ENCODE measurements around the gene NRL.
A peak's percentile ranks its signal among the peaks of the same experiment; 100 is the strongest.

The NRL gene

DNA sequence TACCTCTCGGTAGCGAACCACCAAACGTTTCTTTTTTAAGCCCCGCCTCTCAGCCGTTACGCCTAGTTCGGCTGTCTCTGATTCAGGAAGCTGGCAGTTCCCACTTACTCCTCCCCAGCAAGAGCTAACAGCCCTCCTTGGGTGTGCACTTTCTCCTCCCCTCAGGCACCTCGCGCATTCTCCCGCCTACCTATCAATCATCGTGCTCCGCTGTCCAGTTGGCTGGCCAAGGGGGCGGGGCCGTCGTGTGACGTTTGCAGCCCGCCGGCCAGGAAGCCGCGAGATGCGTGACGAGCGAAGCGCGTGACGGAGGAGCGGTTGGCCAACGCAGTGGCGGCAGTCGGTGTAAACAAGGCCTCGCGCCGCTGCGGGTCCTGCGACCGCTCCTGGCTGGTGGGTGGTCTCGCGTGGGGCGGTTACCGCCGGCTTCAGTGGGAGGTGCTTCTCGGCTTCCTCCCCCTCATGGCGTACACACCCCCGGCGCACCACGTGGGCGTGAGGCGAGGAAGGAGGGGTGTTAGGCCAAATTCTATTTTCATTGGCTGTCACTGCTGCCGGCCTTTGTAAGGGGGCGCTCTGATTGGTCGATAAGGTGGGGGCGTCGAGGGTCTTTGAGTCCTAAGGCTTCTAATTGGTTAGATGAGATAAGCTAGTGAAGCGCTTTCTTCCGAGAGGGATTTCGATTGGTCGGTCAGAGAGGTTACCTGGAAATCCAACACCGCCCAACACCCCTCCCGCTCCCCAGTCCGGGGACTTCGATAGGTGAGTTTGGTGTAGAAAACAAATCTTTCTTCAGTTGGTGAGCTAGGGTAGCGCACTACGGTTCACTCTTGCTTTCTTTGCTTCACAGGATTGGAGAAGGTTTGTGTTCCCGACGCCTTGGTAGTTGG is at the start of gene NRL, which contains the start of gene DCAF11:
Gene NRL, minus strand, starts transcription at position 418 of the 890 bp plus-strand sequence. CDS start 32,101 bp downstream, outside the sequence.
Gene DCAF11, plus strand, starts transcription at position 246 of the 890 bp plus-strand sequence. CDS start 818 bp downstream, outside the sequence.
- DNase-seq = peak; percentile 99

DNA sequence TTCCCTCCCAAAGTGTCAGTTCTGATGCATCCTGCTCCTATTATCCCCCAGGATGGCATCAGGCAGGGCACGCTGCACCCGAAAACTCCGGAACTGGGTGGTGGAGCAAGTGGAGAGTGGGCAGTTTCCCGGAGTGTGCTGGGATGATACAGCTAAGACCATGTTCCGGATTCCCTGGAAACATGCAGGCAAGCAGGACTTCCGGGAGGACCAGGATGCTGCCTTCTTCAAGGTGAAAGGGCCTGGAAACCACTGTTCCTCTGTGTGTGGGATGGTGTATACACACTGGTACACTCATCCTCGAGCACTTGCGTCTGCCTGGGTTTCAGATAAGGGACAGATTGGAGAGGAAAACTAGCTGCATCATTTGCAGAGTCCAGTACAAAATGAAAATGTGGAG is 47.3 kb upstream of the NRL start:
- no peak for DNase-seq

DNA sequence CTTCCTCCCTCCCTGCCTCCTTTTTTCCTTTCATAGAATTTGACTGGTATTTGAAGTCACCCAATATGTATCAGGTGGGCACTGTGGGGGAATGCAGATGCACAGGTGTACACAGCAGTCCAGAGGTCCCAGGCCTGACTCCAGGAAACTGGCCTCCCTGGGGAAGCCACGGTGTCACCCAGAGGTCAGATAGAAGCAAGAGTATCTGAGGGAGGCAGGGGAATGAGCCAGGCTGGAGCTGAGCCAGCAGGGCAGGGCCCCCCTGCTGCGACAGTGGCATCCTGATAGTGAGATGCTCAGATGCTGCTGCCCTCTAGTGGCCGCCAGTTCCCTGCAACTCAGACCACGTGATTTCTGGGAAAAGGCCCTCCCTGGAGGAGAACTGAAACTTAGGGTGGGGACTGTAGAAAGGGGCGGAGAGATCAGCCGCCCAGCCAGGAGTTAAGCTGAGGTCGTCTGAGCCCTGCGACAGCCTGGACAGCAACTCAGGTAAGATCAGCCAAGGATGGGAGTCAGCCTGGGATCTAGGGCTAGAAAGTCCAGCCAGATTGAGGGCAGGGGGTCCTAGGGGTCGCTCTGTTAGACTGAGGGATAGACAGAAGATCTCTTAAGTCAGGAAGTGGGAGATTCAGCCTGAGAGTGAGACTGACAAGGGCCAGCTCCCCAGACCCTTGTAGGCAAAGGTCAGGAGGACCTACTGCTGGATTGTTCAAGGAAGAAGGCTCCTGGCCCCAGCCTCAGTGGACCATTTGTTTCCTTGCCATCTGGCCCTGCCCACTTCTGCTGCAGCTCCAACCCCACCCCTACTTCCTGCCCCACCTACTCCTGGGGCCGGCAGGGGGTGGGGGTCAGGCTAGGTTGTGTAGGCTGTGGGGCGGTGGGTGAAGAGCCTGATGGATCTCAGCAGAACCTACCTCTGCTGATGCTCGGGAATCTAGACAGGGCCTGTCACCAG is 46.4 kb upstream of the NRL start, which contains the start of gene IRF9:
Gene IRF9, plus strand, starts transcription at position 416 of the 955 bp plus-strand sequence. CDS start 880 bp downstream, outside the sequence.
- DNase-seq = peak; percentile 98

DNA sequence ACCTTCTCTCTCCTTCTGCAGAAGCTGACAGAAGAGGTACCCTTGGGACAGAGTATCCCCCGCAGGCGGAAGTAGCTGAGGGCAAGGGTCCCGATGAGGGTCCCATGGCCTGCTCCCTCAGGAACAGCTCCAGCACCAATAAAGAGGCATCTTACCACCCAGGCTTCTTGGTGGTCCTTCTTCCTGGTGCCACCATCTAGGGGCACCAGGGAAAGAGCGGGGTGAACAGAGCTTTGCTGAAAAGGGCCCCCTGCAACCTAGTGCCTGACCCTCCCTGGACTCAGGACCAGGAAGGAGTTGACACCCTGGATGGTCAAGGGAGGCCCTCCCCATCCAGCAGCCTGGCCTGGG is 45.7 kb upstream of the NRL start:
- DNase-seq = no peak

DNA sequence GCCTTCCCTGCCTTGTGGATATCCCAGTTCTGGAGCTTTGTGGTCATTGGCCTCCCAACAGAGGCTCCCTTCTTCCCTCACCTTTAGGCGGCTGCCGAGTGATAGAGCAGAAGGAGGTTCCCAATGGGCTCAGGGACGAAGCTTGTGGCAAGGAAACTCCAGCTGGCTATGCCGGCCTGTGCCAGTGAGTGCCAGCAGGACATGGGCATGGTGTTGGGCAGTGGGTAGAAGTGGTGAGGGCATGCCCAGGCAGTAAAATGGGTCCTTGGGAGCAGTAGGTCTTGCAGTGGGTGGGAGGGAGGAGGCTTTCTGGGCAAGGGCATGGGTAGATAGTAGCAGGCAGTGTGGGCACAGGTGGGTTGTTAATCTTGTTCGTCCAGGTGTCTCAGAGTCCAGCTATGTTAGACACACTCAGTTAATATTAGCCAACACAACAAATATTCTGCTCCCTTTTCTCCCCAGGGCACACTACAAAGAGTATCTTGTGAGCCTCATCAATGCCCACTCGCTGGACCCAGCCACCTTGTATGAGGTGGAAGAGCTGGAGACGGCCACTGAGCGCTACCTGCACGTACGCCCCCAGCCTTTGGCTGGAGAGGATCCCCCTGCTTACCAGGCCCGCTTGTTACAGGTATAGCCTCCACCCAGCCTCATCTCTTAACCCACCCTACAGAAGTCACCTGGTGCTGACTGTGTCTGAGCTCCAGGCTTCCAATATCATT is 45.2 kb upstream of the NRL start:
- no peak for DNase-seq

DNA sequence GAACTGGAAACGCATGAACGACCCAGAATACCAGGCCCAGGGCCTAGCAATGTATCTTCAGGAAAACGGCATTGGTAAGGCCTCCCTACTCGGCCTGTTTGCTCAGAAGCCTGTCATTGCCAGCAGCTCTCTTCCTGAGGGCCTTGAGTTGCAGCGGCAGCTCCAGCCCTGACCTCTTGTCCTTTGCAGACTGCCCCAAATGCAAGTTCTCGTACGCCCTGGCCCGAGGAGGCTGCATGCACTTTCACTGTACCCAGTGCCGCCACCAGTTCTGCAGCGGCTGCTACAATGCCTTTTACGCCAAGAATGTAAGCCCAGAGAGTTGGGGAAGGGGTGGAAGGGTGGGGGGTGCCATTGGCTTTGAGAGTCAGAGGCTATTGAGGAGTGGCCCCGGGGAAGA is 42.6 kb upstream of the NRL start:
- DNase-seq = no peak

DNA sequence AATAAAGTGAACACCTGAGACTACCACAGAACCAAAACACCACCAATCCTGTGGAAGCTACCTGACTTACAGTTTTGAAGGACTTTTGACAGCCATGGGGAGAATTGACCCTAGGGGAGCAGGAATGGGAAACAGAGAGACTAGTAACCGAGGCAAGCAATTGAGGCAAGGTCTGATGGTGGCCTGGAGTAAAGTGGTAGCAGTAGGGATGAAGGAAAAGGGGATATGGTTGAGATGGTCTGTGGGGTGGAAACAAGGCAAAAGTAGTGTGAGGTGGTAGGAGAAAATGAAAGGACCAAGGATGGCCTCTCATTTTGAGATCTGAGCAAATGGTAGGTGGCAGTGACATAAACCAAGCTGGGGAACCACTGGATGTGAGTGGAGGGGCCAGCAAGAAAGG is 42.1 kb upstream of the NRL start:
- DNase-seq = no peak

DNA sequence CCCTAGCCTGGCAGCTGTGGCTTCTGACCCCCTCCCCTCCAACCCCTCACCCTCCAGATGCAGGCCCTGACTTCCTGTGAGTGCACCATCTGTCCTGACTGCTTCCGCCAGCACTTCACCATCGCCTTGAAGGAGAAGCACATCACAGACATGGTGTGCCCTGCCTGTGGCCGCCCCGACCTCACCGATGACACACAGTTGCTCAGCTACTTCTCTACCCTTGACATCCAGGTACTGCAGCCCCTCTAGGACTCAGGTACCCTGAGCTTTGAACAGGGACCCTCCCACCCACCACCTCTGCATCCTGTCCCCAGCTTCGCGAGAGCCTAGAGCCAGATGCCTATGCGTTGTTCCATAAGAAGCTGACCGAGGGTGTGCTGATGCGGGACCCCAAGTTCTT is 40.4 kb upstream of the NRL start:
- no peak for DNase-seq

DNA sequence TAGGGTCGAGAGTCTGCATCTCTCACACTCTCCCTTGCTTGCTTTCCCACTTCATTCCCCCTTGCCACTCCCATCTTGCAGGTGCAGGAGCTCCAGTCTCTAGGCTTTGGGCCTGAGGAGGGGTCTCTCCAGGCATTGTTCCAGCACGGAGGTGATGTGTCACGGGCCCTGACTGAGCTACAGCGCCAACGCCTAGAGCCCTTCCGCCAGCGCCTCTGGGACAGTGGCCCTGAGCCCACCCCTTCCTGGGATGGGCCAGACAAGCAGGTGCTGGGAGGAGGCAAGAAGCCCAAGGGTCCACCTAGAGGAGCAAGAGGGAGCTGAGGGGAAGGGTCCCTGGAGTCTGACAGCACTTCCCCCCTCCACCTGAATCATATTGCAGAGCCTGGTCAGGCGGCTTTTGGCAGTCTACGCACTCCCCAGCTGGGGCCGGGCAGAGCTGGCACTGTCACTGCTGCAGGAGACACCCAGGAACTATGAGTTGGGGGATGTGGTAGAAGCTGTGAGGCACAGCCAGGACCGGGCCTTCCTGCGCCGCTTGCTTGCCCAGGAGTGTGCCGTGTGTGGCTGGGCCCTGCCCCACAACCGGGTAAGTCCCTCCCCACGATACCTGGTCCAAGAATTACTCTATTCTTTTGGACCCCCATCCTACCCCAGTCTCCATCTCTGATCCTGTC is 36.8 kb upstream of the NRL start:
- no peak for DNase-seq

DNA sequence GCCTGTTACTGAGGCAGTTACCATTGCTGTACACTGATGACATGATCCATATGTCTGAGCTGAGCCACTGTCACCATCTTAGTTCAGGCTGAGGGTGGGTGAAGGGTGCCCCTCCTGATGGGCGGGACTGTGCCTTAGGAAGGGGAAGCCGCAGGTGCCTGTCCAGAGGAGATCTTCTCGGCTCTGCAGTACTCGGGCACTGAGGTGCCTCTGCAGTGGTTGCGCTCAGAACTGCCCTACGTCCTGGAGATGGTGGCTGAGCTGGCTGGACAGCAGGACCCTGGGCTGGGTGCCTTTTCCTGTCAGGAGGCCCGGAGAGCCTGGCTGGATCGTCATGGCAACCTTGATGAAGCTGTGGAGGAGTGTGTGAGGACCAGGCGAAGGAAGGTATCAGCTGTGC is 36.2 kb upstream of the NRL start:
- DNase-seq = no peak

DNA sequence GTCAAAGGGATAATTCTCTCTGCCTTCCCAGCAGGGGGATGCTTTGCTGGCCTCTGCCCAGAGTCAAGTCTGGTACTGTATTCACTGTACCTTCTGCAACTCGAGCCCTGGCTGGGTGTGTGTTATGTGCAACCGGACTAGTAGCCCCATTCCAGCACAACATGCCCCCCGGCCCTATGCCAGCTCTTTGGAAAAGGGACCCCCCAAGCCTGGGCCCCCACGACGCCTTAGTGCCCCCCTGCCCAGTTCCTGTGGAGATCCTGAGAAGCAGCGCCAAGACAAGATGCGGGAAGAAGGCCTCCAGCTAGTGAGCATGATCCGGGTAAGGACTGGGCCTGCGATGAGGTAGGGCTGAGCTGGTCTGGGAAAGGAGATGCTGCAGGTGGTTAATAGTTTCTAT is 35.8 kb upstream of the NRL start:
- no peak for DNase-seq

DNA sequence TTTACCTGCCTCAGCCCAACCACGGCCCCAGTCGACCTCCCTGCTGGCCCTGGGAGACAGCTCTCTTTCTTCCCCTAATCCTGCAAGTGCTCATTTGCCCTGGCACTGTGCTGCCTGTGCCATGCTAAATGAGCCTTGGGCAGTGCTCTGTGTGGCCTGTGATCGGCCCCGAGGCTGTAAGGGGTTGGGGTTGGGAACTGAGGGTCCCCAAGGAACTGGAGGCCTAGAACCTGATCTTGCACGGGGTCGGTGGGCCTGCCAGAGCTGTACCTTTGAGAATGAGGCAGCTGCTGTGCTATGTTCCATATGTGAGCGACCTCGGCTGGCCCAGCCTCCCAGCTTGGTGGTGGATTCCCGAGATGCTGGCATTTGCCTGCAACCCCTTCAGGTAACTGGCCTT is 35.3 kb upstream of the NRL start:
- DNase-seq = no peak

DNA sequence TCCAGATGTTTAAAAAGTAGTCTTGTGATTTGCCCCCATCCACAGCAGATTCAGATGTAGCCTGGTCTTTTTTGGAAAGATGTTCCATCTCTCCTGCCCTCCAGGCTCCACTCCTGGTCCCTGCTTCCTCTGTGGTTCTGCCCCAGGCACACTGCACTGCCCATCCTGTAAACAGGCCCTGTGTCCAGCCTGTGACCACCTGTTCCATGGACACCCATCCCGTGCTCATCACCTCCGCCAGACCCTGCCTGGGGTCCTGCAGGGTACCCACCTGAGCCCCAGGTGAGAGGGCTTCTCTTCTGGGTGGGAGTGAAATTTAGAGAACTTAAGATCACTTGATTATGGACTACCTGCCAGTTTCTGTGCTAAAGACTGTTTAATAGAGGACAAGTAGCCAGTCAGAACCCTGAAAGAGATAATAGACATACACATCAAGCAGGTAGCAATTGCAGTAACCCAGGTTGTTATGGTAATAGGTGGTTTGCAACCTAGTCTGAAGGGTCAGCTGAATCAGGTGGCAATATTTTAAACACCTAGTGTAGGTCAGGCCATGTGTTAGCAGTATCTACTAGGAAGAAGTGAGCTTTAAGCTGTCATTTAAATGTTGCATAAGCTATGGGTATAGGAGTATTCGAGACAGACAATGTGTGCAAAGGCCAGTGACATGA is 34.7 kb upstream of the NRL start:
- no peak for DNase-seq

DNA sequence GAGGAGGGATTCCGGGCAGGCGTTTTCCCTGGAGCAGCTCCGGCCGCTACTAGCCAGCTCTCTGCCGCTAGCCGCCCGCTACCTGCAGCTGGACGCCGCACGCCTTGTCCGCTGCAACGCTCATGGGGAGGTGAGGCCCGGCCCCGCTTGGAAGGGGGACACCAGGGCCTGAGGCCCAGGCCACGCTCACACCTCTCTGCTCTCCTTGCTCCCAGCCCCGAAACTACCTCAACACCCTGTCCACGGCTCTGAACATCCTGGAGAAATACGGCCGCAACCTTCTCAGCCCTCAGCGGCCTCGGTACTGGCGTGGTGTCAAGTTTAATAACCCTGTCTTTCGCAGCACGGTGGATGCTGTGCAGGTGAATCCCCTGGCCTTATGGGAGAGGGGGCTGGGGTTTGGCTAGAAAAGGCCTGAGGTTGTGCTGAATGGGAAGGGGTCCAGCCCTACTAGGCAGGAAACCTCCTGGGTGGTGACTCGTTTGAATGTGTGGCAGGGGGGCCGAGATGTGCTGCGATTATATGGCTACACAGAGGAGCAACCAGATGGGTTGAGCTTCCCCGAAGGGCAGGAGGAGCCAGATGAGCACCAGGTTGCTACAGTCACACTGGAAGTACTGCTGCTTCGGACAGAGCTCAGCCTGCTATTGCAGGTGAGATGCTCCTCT is 33.1 kb upstream of the NRL start:
- DNase-seq = no peak

DNA sequence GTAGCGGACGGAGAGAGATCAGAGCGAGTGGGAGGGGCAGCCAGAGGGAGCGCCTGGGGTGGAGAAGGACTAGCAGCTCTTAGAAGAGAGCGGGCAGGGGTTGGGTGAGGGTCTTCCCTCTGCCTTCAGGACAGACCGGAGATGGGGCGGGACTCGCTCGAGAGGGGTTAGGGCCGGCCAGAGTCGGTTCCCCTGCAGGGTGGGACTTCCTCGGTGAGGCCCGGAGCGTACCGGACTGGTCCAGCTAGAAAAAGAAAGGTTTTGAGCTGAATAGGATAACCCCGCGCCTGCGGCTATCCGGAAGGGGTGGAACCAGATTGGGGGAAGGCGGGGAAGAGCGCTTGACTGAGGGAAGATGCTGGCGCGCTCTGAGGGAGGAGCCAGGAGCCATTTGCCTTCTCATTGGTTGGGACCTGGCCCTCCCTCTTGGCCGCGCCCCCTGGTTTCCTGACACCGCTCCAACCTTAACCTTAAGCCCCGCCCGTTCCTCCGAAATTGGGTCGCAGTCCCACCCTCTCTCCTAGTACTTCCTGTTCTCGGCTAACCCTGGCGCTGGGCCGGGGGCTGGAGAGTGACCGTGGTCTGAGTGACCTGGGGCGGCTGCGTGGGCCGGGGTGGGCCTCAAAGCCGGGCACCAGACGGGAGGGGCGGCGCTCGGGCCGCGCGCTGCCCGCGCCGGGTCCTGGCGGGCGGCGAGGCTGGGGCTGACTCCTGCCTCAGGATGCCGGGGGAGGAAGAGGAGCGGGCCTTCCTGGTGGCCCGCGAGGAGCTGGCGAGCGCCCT is 32.4 kb upstream of the NRL start, which contains the start of gene RNF31:
Gene RNF31, plus strand, starts transcription at position 521 of the 783 bp plus-strand sequence. Its CDS starts 201 bp downstream, at position 722.
- DNase-seq = peak; percentile 94

DNA sequence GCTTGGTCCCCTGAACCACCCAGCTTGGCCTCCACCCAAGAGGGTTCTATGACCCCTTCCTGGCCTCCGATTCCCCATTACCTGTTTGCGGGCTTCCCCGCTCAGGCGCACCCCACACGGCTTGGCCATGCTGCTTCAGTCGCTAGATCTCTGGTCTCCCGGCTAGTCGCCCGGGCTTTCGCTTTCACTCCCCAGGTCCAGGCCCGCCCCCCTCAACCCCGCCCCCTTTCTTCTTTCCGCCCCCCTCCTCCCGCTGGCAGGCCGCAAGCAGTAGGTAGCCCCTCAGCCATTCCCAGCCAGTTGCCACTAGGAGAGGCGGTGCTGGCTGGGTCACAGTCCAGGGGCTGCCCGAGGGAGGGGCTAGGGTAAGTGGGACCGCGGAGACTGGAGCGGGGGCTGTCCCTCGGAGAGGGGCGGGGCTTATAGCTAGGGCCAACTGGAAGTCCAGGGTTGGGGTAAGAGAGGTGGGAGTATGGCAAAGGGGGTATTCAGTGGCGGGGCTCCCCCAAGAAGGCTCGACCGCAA is 31.8 kb upstream of the NRL start, which contains the start of gene PSME2:
Gene PSME2, minus strand, starts transcription at position 158 of the 525 bp plus-strand sequence. Its CDS starts 29 bp downstream, at position 129.
- DNase-seq = peak; percentile 85

DNA sequence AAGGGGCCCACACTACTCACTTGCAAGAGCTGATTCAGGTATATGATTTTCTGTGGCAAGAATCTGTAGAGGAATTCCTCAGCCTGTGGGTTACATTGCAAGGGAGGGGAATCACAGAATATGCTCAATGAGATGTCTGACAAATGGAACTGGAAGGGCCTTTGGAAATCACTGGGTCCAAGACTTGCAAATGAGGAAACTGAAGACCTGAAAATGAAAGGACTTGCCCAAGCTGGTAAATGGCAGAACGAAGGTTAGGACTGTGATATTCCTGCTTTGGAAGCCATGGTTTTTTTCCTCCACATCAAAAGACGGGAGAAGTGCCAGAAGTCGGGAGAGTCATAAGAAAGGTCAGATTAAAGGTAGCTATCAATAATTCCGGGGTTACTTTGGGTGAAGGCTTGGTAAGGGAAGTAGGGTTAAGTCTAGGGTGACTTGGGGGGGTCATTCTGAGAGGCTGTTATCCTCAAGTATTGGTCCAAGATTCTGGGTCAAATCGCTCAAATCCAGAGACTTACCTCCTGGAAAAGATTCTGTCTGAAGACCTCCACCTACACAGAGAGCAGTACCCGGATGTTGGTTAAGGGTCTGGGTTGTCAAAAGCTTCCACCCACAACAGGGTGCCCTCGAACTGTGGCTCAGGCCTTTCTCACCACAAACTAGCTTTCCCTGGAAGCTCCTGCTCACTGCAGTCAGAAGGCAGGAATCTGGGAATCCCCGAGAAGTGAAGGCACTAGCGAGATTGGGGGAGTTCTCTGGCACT is 31.1 kb upstream of the NRL start:
- DNase-seq = no peak

DNA sequence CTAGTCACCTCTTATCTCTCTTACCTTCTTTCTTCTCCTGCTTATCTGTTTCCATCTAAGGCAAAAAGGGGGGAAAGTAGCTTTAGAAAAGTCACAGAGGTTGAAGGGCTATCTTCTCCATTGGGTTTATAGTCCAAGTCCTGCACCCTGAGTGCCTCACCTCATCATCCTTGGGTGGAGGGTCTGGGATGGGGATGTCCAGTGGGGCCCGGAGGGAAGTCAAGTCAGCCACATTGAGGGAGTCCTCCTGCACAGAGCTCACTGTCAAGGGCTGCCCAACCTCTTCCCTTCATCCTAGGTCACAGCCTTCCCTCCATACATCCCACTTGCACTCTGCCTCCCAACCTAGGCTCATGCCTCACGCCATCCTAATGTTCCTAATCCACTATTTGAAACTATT is 30.5 kb upstream of the NRL start:
- no peak for DNase-seq

DNA sequence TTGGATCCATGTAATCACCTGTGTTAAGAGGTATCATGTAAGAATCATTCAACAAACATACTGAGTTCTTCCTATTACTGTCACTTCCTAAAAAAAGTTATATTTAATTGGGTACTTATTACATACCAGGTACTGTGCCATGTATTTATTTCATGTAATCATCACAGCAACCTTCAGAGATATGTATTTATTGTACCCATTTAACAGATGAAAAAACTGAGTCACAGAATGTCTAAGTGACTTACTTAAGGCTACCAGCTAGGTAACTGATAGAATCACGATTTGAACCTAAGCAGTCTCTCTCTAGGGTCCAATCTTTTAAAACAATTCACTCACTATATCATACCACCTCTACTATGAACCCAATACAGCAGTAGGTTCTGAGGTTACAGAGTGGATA is 29.7 kb upstream of the NRL start:
- DNase-seq = no peak
